GM10266 (cell line): ENCODE measurements around the gene RANBP1.

ENCODE experiments used
- DNase-seq: peaks from one replicate; pipeline ENCODE4 v3.0.0; 2012; ENCODE audit errors: extremely low spot score
- CTCF ChIP-seq: IDR thresholded peaks from 2 replicates; pipeline ENCODE4 v1.5.1; 2012; ENCODE audit warnings: mild to moderate bottlenecking, low read depth; ENCODE audit not compliant: control insufficient read depth, insufficient read depth; ENCODE audit errors: missing control alignments

Gene RANBP1

DNA sequence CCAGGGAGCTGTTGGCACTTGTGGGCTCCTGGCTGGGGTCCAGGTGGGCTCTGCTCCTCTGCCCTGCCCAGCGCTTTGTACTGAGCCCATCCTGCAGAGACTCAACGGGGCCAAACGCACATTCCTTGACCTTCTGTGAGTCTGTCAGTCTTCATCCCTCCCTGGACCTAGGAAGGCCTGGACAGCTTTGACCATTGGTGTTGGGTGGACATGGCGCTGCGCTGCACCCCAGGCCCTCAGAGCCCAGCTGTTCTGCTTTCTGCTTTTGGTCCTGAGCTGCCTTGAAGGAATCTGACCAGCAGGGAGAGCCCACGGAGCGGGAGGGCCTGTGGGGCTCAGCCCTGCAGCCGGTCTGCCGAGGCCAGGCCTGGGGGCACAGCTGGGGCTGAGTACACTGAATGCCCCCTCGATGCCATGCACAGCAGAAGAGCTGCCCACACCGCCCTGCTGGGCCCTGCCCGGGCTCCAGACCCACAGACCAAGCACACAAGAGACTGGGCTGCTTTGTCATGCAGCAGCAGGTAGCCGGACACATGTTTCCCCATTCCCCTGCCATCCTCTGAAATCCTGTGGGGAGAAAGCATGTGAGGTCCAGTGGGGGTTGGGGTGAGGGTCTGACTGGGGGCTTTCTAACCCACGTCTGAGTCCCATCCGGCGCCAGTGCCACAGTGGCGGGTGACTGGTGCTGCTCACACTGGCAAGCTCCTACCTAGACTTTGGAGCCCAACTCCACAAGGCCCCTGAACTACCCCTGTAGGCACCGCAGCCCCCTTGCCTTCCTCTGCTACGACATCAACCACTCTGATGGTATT is 59.1 kb downstream of the RANBP1 start:
- DNase-seq = no peak
- no peak for TF ChIP-seq CTCF

DNA sequence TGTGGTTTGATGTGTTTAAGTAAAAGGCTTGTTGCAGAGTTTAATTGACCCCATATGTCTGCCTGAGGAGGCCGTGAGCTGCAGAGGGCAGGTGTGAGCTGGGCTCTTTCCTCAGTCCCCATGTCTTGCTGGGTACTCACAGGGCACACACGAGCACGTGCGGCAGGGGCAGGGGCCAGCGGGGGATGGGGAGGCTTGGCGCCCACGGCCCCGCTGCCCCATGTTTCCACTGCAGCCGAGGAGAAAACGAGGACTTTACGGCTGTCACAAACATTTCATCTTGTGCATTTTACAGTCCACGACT is 59.6 kb downstream of the RANBP1 start:
- no peak for TF ChIP-seq CTCF
- no peak for DNase-seq

DNA sequence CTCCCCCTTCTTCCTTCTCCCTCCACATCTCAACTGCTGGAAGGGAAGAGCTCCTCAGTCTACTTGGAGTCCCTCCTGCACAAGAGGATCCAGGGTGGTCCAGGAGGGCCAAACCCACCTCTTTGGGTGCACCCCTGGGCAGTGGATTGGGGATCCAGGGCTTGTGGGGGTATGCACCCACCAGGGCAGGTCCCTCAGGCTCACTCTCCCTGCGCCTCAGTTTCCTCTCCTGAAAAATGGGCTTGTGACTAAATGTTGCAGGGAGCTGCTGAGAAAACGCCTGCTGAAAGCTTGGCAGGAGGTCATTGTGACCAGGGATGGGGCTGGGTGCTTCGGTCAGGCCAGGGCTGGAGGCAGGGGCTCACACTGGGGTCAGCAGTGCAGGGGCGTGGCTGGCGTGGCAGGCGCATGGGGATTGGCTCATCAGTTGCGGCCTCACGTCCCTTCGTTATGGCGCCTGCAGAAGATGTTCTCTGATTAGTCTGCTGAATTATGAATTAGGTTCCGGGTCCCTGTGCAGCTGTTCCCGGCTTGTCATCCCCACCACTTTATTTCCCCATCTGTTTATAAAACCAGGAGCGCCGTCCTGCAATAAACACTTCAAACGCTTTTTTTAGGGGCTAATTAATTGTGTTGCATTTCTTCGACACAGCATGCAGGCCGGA is 60.6 kb downstream of the RANBP1 start:
- DNase-seq = no peak
- TF ChIP-seq CTCF = no peak
